Prostate gland (tissue), 2 donors: ENCODE measurements around the gene NYNRIN.

Experiments
- POLR2AphosphoS5 ChIP-seq: sonication (generic); formaldehyde crosslinking; IDR thresholded peaks from one replicate; pipeline ENCODE4 v1.6.1; 2017; ENCODE audit warnings: antibody characterized with exemption
- TF ChIP-seq, protein P1 (sequence below), 4 experiments: fragments of 200-600 bp in 2 of 4; fragments of 450-650 bp in 2 of 4; sonication (generic) in 2 of 4; IDR thresholded peaks; 1 replicate in 3 of 4; 2 replicates in 1 of 4; pipeline ENCODE4 v1.5.1; 2016 to 2019; ENCODE audit warnings: antibody characterized with exemption in 4 of 4, mild to moderate bottlenecking in 2 of 4, moderate library complexity in 2 of 4

DNA sequence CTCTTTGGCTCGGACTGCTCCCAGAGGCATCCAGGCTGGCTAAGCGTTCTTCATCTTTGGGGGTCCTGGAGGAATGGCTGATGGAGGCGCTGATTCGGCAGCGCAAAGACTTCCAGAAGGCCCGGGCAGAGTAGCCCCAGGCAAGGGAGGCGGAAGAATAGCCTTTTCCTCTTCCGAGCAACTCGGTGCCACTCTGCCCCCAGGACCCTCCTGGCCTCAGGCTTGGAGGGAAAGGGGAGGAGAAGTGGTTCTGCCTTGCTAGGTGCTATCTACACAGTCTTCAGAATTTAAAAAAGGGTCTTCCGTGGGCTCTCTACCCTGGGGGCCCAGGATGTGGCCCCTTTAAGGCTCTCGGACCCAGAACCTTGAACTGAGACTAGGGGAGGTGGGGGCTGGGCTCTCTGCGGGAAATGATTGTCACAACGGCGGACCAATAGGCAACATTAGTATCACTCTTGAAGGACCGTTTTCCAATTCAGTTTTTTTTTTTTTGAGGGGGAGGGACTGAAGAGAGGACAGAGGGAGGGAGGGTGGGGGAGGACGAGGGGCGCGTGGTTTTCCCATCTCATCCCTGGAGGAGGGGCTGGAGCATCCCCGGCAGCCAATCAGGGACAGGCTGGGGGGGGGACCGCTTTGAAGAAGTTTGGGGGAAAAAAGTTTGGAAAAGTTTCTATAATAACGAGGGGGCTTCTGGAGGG is 31.1 kb upstream of the NYNRIN start, which contains the start of gene NFATC4:
- TF ChIP-seq, protein P1, sequence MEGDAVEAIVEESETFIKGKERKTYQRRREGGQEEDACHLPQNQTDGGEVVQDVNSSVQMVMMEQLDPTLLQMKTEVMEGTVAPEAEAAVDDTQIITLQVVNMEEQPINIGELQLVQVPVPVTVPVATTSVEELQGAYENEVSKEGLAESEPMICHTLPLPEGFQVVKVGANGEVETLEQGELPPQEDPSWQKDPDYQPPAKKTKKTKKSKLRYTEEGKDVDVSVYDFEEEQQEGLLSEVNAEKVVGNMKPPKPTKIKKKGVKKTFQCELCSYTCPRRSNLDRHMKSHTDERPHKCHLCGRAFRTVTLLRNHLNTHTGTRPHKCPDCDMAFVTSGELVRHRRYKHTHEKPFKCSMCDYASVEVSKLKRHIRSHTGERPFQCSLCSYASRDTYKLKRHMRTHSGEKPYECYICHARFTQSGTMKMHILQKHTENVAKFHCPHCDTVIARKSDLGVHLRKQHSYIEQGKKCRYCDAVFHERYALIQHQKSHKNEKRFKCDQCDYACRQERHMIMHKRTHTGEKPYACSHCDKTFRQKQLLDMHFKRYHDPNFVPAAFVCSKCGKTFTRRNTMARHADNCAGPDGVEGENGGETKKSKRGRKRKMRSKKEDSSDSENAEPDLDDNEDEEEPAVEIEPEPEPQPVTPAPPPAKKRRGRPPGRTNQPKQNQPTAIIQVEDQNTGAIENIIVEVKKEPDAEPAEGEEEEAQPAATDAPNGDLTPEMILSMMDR (IDR thresholded peaks at IDR 0.05): no peak
- no peak for TF ChIP-seq POLR2AphosphoS5
